H9 (cell line): ENCODE results near the gene ATOSB. TPM values are rescaled to one million over a fixed set of nuclear protein-coding genes. Genes with fewer than 3 reads are reported as not detected.

Experiments used
- DNase-seq: peaks from one replicate; pipeline ENCODE4 v3.0.0-alpha.2; 2017
- H2AFZ ChIP-seq: one replicate; pipeline ENCODE4 v1.6.1; 2013; ENCODE audit warnings: mild to moderate bottlenecking, low read length, control low read depth, moderate library complexity
- H2AK5ac ChIP-seq: 2 replicates; pipeline ENCODE4 v1.6.1; 2013; ENCODE audit warnings: low read length, control low read depth, mixed read lengths; ENCODE audit not compliant: insufficient read length
- H2BK120ac ChIP-seq: one replicate; pipeline ENCODE4 v1.6.1; 2013; ENCODE audit warnings: low read depth, mild to moderate bottlenecking, low read length, control low read depth, inconsistent platforms; ENCODE audit not compliant: poor library complexity, severe bottlenecking
- H2BK12ac ChIP-seq: 2 replicates; pipeline ENCODE4 v1.6.1; 2013; ENCODE audit warnings: low read length, control low read depth, mixed read lengths, low read depth; ENCODE audit not compliant: insufficient read length
- H2BK15ac ChIP-seq: 2 replicates; pipeline ENCODE4 v1.6.1; 2013; ENCODE audit warnings: low read depth, low read length, control low read depth
- H2BK20ac ChIP-seq: one replicate; pipeline ENCODE4 v1.6.1; 2013; ENCODE audit warnings: low read depth, mild to moderate bottlenecking, low read length, control low read depth, inconsistent platforms; ENCODE audit not compliant: poor library complexity, severe bottlenecking
- H2BK5ac ChIP-seq: 2 replicates; pipeline ENCODE4 v1.6.1; 2013; ENCODE audit warnings: low read length, control low read depth, mixed read lengths; ENCODE audit not compliant: insufficient read length
- H3K14ac ChIP-seq: 2 replicates; pipeline ENCODE4 v1.6.1; 2013; ENCODE audit warnings: low read length, control low read depth; ENCODE audit not compliant: insufficient read depth
- H3K18ac ChIP-seq: 2 replicates; pipeline ENCODE4 v1.6.1; 2013; ENCODE audit warnings: low read depth, mild to moderate bottlenecking, mixed read lengths, low read length, control low read depth; ENCODE audit not compliant: insufficient read length
- H3K23ac ChIP-seq: 2 replicates; pipeline ENCODE4 v1.6.1; 2013; ENCODE audit warnings: low read length, control low read depth, mixed read lengths, low read depth; ENCODE audit not compliant: insufficient read length
- H3K23me2 ChIP-seq: 2 replicates; pipeline ENCODE4 v1.6.1; 2013; ENCODE audit warnings: low read depth, mild to moderate bottlenecking, mixed read lengths, low read length, control low read depth; ENCODE audit not compliant: insufficient read length, poor library complexity, severe bottlenecking
- H3K27ac ChIP-seq: 2 replicates; pipeline ENCODE4 v1.5.1; 2013; ENCODE audit warnings: low read length, control low read depth, mixed read lengths, low read depth; ENCODE audit not compliant: insufficient read length
- H3K27me3 ChIP-seq: 2 replicates; pipeline ENCODE4 v1.6.1; 2013; ENCODE audit warnings: low read length, control low read depth, inconsistent platforms; ENCODE audit not compliant: insufficient read depth
- H3K4ac ChIP-seq: 2 replicates; pipeline ENCODE4 v1.6.1; 2013; ENCODE audit warnings: low read depth, mild to moderate bottlenecking, control low read depth, inconsistent platforms, low read length, moderate library complexity
- H3K4me1 ChIP-seq: 2 replicates; pipeline ENCODE4 v1.6.1; 2013; ENCODE audit warnings: low read length, control low read depth, inconsistent platforms; ENCODE audit not compliant: insufficient read depth
- H3K4me2 ChIP-seq: 2 replicates; pipeline ENCODE4 v1.6.1; 2013; ENCODE audit warnings: low read length, control low read depth, mixed read lengths; ENCODE audit not compliant: insufficient read length, insufficient read depth
- H3K56ac ChIP-seq: 2 replicates; pipeline ENCODE4 v1.6.1; 2013; ENCODE audit warnings: low read depth, mild to moderate bottlenecking, mixed read lengths, low read length, control low read depth; ENCODE audit not compliant: insufficient read length
- H3K79me1 ChIP-seq: 2 replicates; pipeline ENCODE4 v1.6.1; 2013; ENCODE audit warnings: low read depth, mild to moderate bottlenecking, moderate library complexity, low read length, control low read depth, inconsistent platforms; ENCODE audit not compliant: insufficient read depth, poor library complexity, severe bottlenecking
- H3K79me2 ChIP-seq: 2 replicates; pipeline ENCODE4 v1.6.1; 2013; ENCODE audit warnings: low read length, control low read depth, inconsistent platforms; ENCODE audit not compliant: insufficient read depth
- H3K9ac ChIP-seq: 2 replicates; pipeline ENCODE4 v1.6.1; 2013; ENCODE audit warnings: low read length, control low read depth, mixed read lengths; ENCODE audit not compliant: insufficient read length; ENCODE audit errors: extremely low read depth
- H3K9me3 ChIP-seq: one replicate; pipeline ENCODE4 v1.6.1; 2013; ENCODE audit warnings: low read depth, low read length, inconsistent platforms; ENCODE audit not compliant: control insufficient read depth
- H3T11ph ChIP-seq: one replicate; pipeline ENCODE4 v1.6.1; 2013; ENCODE audit warnings: mild to moderate bottlenecking, low read length, control low read depth, inconsistent platforms
- H4K20me1 ChIP-seq: one replicate; pipeline ENCODE4 v1.6.1; 2013; ENCODE audit not compliant: control insufficient read depth, insufficient read length, insufficient read depth
- H4K5ac ChIP-seq: 2 replicates; pipeline ENCODE4 v1.6.1; 2013; ENCODE audit warnings: low read depth, mild to moderate bottlenecking, mixed read lengths, low read length, control low read depth; ENCODE audit not compliant: insufficient read length
- H4K8ac ChIP-seq: replicated peaks from 2 replicates; pipeline ENCODE4 v1.6.1; 2013; ENCODE audit warnings: low read length, control low read depth, mixed read lengths, low read depth; ENCODE audit not compliant: insufficient read length
- H4K91ac ChIP-seq: 2 replicates; pipeline ENCODE4 v1.6.1; 2013; ENCODE audit warnings: low read depth, mild to moderate bottlenecking, moderate library complexity, mixed read lengths, low read length, control low read depth; ENCODE audit not compliant: insufficient read length
- H3K27ac Mint-ChIP-seq, 3 experiments: 2 replicates in 2 of 3; 3 replicates in 1 of 3; pipeline ENCODE4 v1.8.0; 2020 to 2021; ENCODE audit warnings: mixed read lengths in 3 of 3, mild to moderate bottlenecking in 1 of 3, moderate library complexity in 1 of 3
- H3K27me3 Mint-ChIP-seq: 2 replicates; pipeline ENCODE4 v1.8.0; 2021; ENCODE audit warnings: low read depth, mild to moderate bottlenecking, moderate library complexity, mixed read lengths
- H3K36me3 Mint-ChIP-seq, 3 experiments: 2 replicates in 2 of 3; 3 replicates in 1 of 3; pipeline ENCODE4 v1.8.0; 2020 to 2021; ENCODE audit warnings: low read depth in 3 of 3, mixed read lengths in 3 of 3; ENCODE audit not compliant: insufficient read depth in 1 of 3
- H3K4me1 Mint-ChIP-seq, 2 experiments: 2 replicates each; pipeline ENCODE4 v1.8.0; 2020; ENCODE audit warnings: mixed read lengths in 2 of 2
- H3K4me3 Mint-ChIP-seq, 2 experiments: 2 replicates in 1 of 2; 3 replicates in 1 of 2; pipeline ENCODE4 v1.8.0; 2020 to 2021; ENCODE audit warnings: mild to moderate bottlenecking in 2 of 2, mixed read lengths in 2 of 2, moderate library complexity in 1 of 2
- H3K9me3 Mint-ChIP-seq, 2 experiments: 2 replicates in 1 of 2; 3 replicates in 1 of 2; pipeline ENCODE4 v1.8.0; 2020; ENCODE audit warnings: mild to moderate bottlenecking in 2 of 2, mixed read lengths in 2 of 2, moderate library complexity in 1 of 2
- WGBS: extraction: QIAGEN DNeasy Blood & Tissue Kit; methylation state at CpG from one replicate; pipeline ENCODE4 v1.1.7; 2013; ENCODE audit warnings: missing lambda C conversion rate, low lambda C conversion rate, mixed read lengths; ENCODE audit not compliant: insufficient read length; ENCODE audit errors: extremely low coverage; 5-methylcytosine and 5-hydroxymethylcytosine counted together
- total RNA-seq: library from RNA; stranded (reverse); gene quantifications from 2 replicates; pipeline ENCODE4 v1.2.1, GENCODE V29; 2021
- TF ChIP-seq, protein P1 (sequence below): fragments of 200-600 bp; sonication (generic); conservative IDR thresholded peaks from 3 replicates; pipeline ENCODE4 v1.8.0; 2021; ENCODE audit warnings: antibody characterized with exemption, mild to moderate bottlenecking

Gene ATOSB
- total RNA-seq, 1 experiment from 2014 or later, result 5.6 TPM

DNA sequence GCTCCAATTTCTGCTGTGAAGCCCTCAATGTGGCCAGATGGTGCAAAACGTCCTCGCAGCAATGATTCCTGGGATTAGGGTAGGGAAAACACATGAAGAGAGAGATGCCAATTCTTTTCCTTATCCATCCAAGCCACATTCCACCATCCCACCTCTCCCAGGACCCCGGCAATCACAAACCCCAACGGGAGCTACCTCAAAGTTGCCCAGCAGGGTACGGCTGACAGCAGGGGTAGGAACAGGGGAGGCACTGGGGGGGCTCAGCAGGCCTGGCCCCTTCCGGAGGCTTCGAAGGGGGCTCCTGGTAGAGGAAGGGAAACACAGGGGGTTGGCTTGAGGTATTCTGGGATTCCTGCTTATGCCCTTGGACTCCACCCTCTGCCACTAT is 9.3 kb downstream of the ATOSB start:
- Mint-ChIP-seq H3K4me3 (no peak overlapping the region; a peak in 1 of 5 replicates), H3K27me3 (no peaks in the 10 kb centered on the region), H3K27ac (no peak overlapping the region), H3K9me3 (no peaks in the 10 kb centered on the region; a peak in 1 of 5 replicates), H3K36me3 (peaks cover 4 to 27% (median 22%) of the 10 kb centered on the region in 3 experiments), H3K4me1 (peaks cover 24 to 26% of the 10 kb centered on the region in 2 experiments)
- H2BK20ac ChIP-seq, result no peak overlapping the region
- H3K4ac ChIP-seq, result no peak overlapping the region
- H3K18ac ChIP-seq, result no peak overlapping the region
- peaks cover 9% of the 10 kb centered on the region for H3K79me1 ChIP-seq
- no peak for DNase-seq
- H3K23me2 ChIP-seq, result peaks cover 14% of the 10 kb centered on the region
- no peak overlapping the region for H3K27ac ChIP-seq
- no peaks in the 10 kb centered on the region for H3K4me1 ChIP-seq
- H4K8ac ChIP-seq, result no peak overlapping the region
- no peak overlapping the region for H4K91ac ChIP-seq
- no peak overlapping the region for H2AFZ ChIP-seq
- no peaks in the 10 kb centered on the region for H4K20me1 ChIP-seq
- H2BK120ac ChIP-seq, result no peak overlapping the region
- no peaks in the 10 kb centered on the region for H3K9me3 ChIP-seq
- no peak overlapping the region for H3K23ac ChIP-seq
- H3K79me2 ChIP-seq, result peaks cover 5% of the 10 kb centered on the region; the same call in 1 of the 2 replicates
- no peak overlapping the region for H3K56ac ChIP-seq
- no peaks in the 10 kb centered on the region for H3K27me3 ChIP-seq
- no peak overlapping the region for H3K14ac ChIP-seq
- no peak overlapping the region for H2AK5ac ChIP-seq
- H3K9ac ChIP-seq, result no peak overlapping the region
- no peak overlapping the region for H3T11ph ChIP-seq
- TF ChIP-seq, protein P1, sequence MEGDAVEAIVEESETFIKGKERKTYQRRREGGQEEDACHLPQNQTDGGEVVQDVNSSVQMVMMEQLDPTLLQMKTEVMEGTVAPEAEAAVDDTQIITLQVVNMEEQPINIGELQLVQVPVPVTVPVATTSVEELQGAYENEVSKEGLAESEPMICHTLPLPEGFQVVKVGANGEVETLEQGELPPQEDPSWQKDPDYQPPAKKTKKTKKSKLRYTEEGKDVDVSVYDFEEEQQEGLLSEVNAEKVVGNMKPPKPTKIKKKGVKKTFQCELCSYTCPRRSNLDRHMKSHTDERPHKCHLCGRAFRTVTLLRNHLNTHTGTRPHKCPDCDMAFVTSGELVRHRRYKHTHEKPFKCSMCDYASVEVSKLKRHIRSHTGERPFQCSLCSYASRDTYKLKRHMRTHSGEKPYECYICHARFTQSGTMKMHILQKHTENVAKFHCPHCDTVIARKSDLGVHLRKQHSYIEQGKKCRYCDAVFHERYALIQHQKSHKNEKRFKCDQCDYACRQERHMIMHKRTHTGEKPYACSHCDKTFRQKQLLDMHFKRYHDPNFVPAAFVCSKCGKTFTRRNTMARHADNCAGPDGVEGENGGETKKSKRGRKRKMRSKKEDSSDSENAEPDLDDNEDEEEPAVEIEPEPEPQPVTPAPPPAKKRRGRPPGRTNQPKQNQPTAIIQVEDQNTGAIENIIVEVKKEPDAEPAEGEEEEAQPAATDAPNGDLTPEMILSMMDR, result no peak
- WGBS, result no CpG with 5 or more reads among the region's 7 CpGs
- no peak overlapping the region for H4K5ac ChIP-seq
- H2BK12ac ChIP-seq, result no peak overlapping the region
- H3K4me2 ChIP-seq, result no peak overlapping the region
- H2BK15ac ChIP-seq, result no peak overlapping the region
- no peak overlapping the region for H2BK5ac ChIP-seq
